IMR-90 (cell line): Measurements from ENCODE around the gene SLC7A10. TPM values are rescaled to one million over a fixed set of nuclear protein-coding genes. Genes with fewer than 3 reads are reported as not detected.

Source experiments
- ATAC-seq: fragments of 200-7000 bp; cut with Tn5 transposase; 2 replicates; pipeline ENCODE4 v1.9.1; 2020; ENCODE audit warnings: low read depth, mild to moderate bottlenecking, moderate library complexity
- BruUV-seq: library from RNA; stranded (reverse); fragments of 400-500 nt; replicated peaks from 2 replicates; lab custom pipeline; 2021; lab: Mats Ljungman, UMichigan
- CTCF ChIA-PET: fragments of 300-600 bp; formaldehyde crosslinking; extraction: SDS; loops from one replicate; lab custom pipeline; 2021; ENCODE audit warnings: antibody characterized with exemption; lab: Yijun Ruan, JAX
- POLR2A ChIA-PET: fragments of 300-600 bp; sonication (Branson Sonifier 250); formaldehyde crosslinking; loops from one replicate; lab custom pipeline; 2022; ENCODE audit warnings: antibody characterized with exemption; ENCODE audit not compliant: unreplicated experiment; lab: Charles Lee
- DNase-seq: peaks from one replicate; pipeline ENCODE4 v3.0.0; 2013
- H2AFZ ChIP-seq: replicated peaks from 2 replicates; pipeline ENCODE3; 2013; ENCODE audit warnings: low read length, mild to moderate bottlenecking; ENCODE audit not compliant: poor library complexity
- H2AK5ac ChIP-seq: 2 replicates; pipeline ENCODE4 v1.6.1; 2013; ENCODE audit warnings: low read depth, low read length, inconsistent platforms
- H2AK9ac ChIP-seq: replicated peaks from 2 replicates; pipeline ENCODE3; 2013; ENCODE audit warnings: mild to moderate bottlenecking, low read depth, low read length, moderate library complexity; ENCODE audit not compliant: poor library complexity
- H2BK120ac ChIP-seq: 2 replicates; pipeline ENCODE4 v1.6.1; 2013; ENCODE audit warnings: low read depth, low read length, inconsistent platforms
- H2BK15ac ChIP-seq: 3 replicates; pipeline ENCODE4 v1.6.1; 2013; ENCODE audit warnings: low read depth, low read length, inconsistent platforms
- H2BK20ac ChIP-seq: 2 replicates; pipeline ENCODE4 v1.6.1; 2013; ENCODE audit warnings: low read depth, mild to moderate bottlenecking, inconsistent platforms, low read length, moderate library complexity
- H2BK5ac ChIP-seq: 2 replicates; pipeline ENCODE4 v1.6.1; 2013; ENCODE audit warnings: mild to moderate bottlenecking, low read depth, low read length, inconsistent platforms; ENCODE audit not compliant: poor library complexity, severe bottlenecking
- H3K14ac ChIP-seq: replicated peaks from 2 replicates; pipeline ENCODE4 v1.6.1; 2013; ENCODE audit warnings: low read depth, low read length, inconsistent platforms
- H3K18ac ChIP-seq: 2 replicates; pipeline ENCODE4 v1.6.1; 2013; ENCODE audit warnings: low read depth, low read length, control low read depth
- H3K23ac ChIP-seq: 2 replicates; pipeline ENCODE4 v1.6.1; 2013; ENCODE audit warnings: low read depth, low read length, inconsistent platforms
- H3K27ac ChIP-seq: 2 replicates; pipeline ENCODE4 v1.5.1; 2013; ENCODE audit warnings: mild to moderate bottlenecking, control low read depth, low read length; ENCODE audit not compliant: insufficient read depth
- H3K27me3 ChIP-seq: 2 replicates; pipeline ENCODE4 v1.6.1; 2013; ENCODE audit warnings: low read length; ENCODE audit not compliant: control insufficient read depth, insufficient read depth
- H3K36me3 ChIP-seq: 2 replicates; pipeline ENCODE4 v1.6.1; 2013; ENCODE audit warnings: low read length, mixed read lengths; ENCODE audit not compliant: control insufficient read depth, insufficient read depth
- H3K4ac ChIP-seq: 2 replicates; pipeline ENCODE4 v1.6.1; 2013; ENCODE audit warnings: low read depth, low read length, inconsistent platforms
- H3K4me1 ChIP-seq: 2 replicates; pipeline ENCODE4 v1.6.1; 2013; ENCODE audit warnings: low read length, mixed read lengths; ENCODE audit not compliant: control insufficient read depth, insufficient read depth
- H3K4me2 ChIP-seq: 2 replicates; pipeline ENCODE4 v1.6.1; 2013; ENCODE audit warnings: low read depth, mild to moderate bottlenecking, control low read depth, low read length, moderate library complexity
- H3K4me3 ChIP-seq: 2 replicates; pipeline ENCODE4 v1.5.1; 2013; ENCODE audit warnings: low read depth, mild to moderate bottlenecking, control low read depth, low read length, moderate library complexity; ENCODE audit not compliant: insufficient read depth
- H3K56ac ChIP-seq: 2 replicates; pipeline ENCODE4 v1.6.1; 2013; ENCODE audit warnings: low read length, inconsistent platforms; ENCODE audit not compliant: insufficient read depth; ENCODE audit errors: extremely low read depth
- H3K79me1 ChIP-seq, 2 experiments: 2 replicates each; pipeline ENCODE4 v1.6.1; 2013; ENCODE audit warnings: low read length in 2 of 2, inconsistent platforms in 1 of 2, low read depth in 1 of 2
- H3K9ac ChIP-seq: 2 replicates; pipeline ENCODE4 v1.6.1; 2013; ENCODE audit warnings: low read depth, low read length, control low read depth
- H3K9me1 ChIP-seq: 2 replicates; pipeline ENCODE4 v1.6.1; 2013; ENCODE audit warnings: low read length, inconsistent platforms; ENCODE audit not compliant: insufficient read depth
- H3K9me3 ChIP-seq: 2 replicates; pipeline ENCODE4 v1.6.1; 2013; ENCODE audit warnings: low read length; ENCODE audit not compliant: control insufficient read depth, insufficient read depth
- H4K20me1 ChIP-seq: 2 replicates; pipeline ENCODE4 v1.6.1; 2013; ENCODE audit warnings: low read length, inconsistent platforms; ENCODE audit not compliant: insufficient read depth
- H4K5ac ChIP-seq: 2 replicates; pipeline ENCODE4 v1.6.1; 2013; ENCODE audit warnings: mild to moderate bottlenecking, low read depth, low read length, control low read depth
- H4K8ac ChIP-seq, 2 experiments: 2 replicates each; pipeline ENCODE4 v1.6.1; 2013; ENCODE audit warnings: low read depth in 2 of 2, low read length in 2 of 2, control low read depth in 1 of 2, inconsistent platforms in 1 of 2
- H4K91ac ChIP-seq: 2 replicates; pipeline ENCODE4 v1.6.1; 2013; ENCODE audit warnings: low read depth, low read length, inconsistent platforms; ENCODE audit not compliant: insufficient read depth
- CEBPB ChIP-seq: IDR thresholded peaks from 2 replicates; pipeline ENCODE4 v1.6.1; 2012; ENCODE audit warnings: low read depth, low read length, improper control_type of control experiment
- CHD1 ChIP-seq: IDR thresholded peaks from 2 replicates; pipeline ENCODE4 v1.6.1; 2012; ENCODE audit warnings: low read depth, low read length, improper control_type of control experiment
- ELK1 ChIP-seq: fragments of 150-350 bp; IDR thresholded peaks from 2 replicates; pipeline ENCODE4 v1.6.1; 2016; ENCODE audit warnings: low read depth, mild to moderate bottlenecking, low read length, moderate library complexity, borderline replicate concordance
- FOS ChIP-seq: fragments of 150-350 bp; IDR thresholded peaks from 2 replicates; pipeline ENCODE4 v1.6.1; 2016; ENCODE audit warnings: low read depth, low read length
- MAFK ChIP-seq: IDR thresholded peaks from 2 replicates; pipeline ENCODE4 v1.6.1; 2012; ENCODE audit warnings: low read depth, low read length, improper control_type of control experiment
- MXI1 ChIP-seq: IDR thresholded peaks from 2 replicates; pipeline ENCODE4 v1.6.1; 2012; ENCODE audit warnings: low read depth, mild to moderate bottlenecking, low read length, moderate library complexity, borderline replicate concordance
- NFE2L2 ChIP-seq: fragments of 150-350 bp; IDR thresholded peaks from 2 replicates; pipeline ENCODE4 v1.6.1; 2016; ENCODE audit warnings: low read depth, mild to moderate bottlenecking, low read length
- POLR2A ChIP-seq: IDR thresholded peaks from 2 replicates; pipeline ENCODE4 v1.6.1; 2012; ENCODE audit warnings: mild to moderate bottlenecking, low read depth, low read length
- RCOR1 ChIP-seq: IDR thresholded peaks from 2 replicates; pipeline ENCODE4 v1.6.1; 2012; ENCODE audit warnings: mild to moderate bottlenecking, low read length, improper control_type of control experiment; ENCODE audit not compliant: insufficient replicate concordance
- RFX5 ChIP-seq: IDR thresholded peaks from 2 replicates; pipeline ENCODE4 v1.8.0; 2012; ENCODE audit warnings: low read depth, mild to moderate bottlenecking, low read length, moderate library complexity
- SMC3 ChIP-seq: fragments of 150-350 bp; IDR thresholded peaks from 2 replicates; pipeline ENCODE4 v1.6.1; 2016; ENCODE audit warnings: low read depth, mild to moderate bottlenecking, antibody characterized with exemption, low read length, moderate library complexity
- WGBS, 2 experiments: methylation state at CpG; one replicate each; pipeline versions ENCODE4 v1.1.5 to v1.1.7; 2013; ENCODE audit warnings: missing lambda C conversion rate in 2 of 2; ENCODE audit not compliant: insufficient read length in 1 of 2; ENCODE audit errors: extremely low coverage in 2 of 2; 5-methylcytosine and 5-hydroxymethylcytosine counted together
- dilution Hi-C: fragments of 300-500 bp; cut with HindIII; formaldehyde crosslinking; loops from one replicate; pipeline ENCODE4 v1.14.3; 2018; ENCODE audit warnings: low sequenced_read_pairs; ENCODE audit not compliant: unreplicated experiment
- in situ Hi-C: fragments of 300-500 bp; cut with MboI; formaldehyde crosslinking; loops from 3 replicates; pipeline ENCODE4 v1.14.3; 2019; ENCODE audit warnings: low sequenced_read_pairs, inconsistent platforms, mixed read lengths
- intact Hi-C: fragments of 100-400 bp; cut with micrococcal nuclease; formaldehyde crosslinking; loops from 2 replicates; pipeline ENCODE4 v1.10.0; 2022
- polyA plus RNA-seq, 3 experiments: library from polyadenylated mRNA; depleted of rRNA; stranded (reverse); fragments of >200 nt; gene quantifications; 2 replicates each; pipeline ENCODE4 v1.2.3, GENCODE V29; 2012; ENCODE audit warnings: low replicate concordance in 1 of 3
- total RNA-seq: library from RNA; depleted of rRNA; stranded (reverse); fragments of >200 nt; gene quantifications from 2 replicates; pipeline ENCODE4 v1.2.3, GENCODE V29; 2012
- TF ChIP-seq, protein P1 (sequence below): conservative IDR thresholded peaks from 2 replicates; pipeline ENCODE4 v1.5.1; 2012; ENCODE audit warnings: mild to moderate bottlenecking, low read depth, low read length, improper control_type of control experiment

SLC7A10 gene
- total and polyA plus RNA-seq, 2 of the 4 experiments (the other 2 are of a cell fraction): not detected

- Histone ChIP-seq H3K9ac (no peak overlapping the region), H2AK5ac (no peak overlapping the region), H3K14ac (no peak overlapping the region), H3K79me1 (no peaks in the 10 kb centered on the region), H3K4me3 (no peak overlapping the region), H2AK9ac (no peak overlapping the region), H4K91ac (no peak overlapping the region), H3K27ac (no peak overlapping the region), H3K9me3 (no peaks in the 10 kb centered on the region), H4K5ac (no peak overlapping the region), H3K4ac (no peak overlapping the region), H4K20me1 (no peaks in the 10 kb centered on the region), H4K8ac (no peak overlapping the region), H3K4me2 (no peak overlapping the region), H2BK120ac (no peak overlapping the region), H3K27me3 (peaks cover 10% of the 10 kb centered on the region), H3K9me1 (0 out of 2 replicates have a peak, but pooled peaks cover 12% of the 10 kb centered on the region), H3K36me3 (no peaks in the 10 kb centered on the region), H3K4me1 (no peaks in the 10 kb centered on the region), H3K18ac (no peak overlapping the region), H2AFZ (no peak overlapping the region), H3K56ac (no peak overlapping the region), H2BK20ac (no peak overlapping the region), H3K23ac (no peak overlapping the region), H2BK5ac (no peak overlapping the region), H2BK15ac (no peak overlapping the region)
- dilution Hi-C loops: no loop called here
- ATAC-seq (no peak), DNase-seq (no peak)
- ChIA-PET CTCF (interaction anchor here (0.5 kb wide), 1 partner anchor 796 kb away, joined by 6 read pairs; no protein-coding TSS in a partner anchor), POLR2A (no interaction called here)
- intact Hi-C loops: no loop called here
- no peak for TF ChIP-seq RCOR1
- TF ChIP-seq MXI1: no peak
- TF ChIP-seq MAFK: no peak
- TF ChIP-seq, protein P1, sequence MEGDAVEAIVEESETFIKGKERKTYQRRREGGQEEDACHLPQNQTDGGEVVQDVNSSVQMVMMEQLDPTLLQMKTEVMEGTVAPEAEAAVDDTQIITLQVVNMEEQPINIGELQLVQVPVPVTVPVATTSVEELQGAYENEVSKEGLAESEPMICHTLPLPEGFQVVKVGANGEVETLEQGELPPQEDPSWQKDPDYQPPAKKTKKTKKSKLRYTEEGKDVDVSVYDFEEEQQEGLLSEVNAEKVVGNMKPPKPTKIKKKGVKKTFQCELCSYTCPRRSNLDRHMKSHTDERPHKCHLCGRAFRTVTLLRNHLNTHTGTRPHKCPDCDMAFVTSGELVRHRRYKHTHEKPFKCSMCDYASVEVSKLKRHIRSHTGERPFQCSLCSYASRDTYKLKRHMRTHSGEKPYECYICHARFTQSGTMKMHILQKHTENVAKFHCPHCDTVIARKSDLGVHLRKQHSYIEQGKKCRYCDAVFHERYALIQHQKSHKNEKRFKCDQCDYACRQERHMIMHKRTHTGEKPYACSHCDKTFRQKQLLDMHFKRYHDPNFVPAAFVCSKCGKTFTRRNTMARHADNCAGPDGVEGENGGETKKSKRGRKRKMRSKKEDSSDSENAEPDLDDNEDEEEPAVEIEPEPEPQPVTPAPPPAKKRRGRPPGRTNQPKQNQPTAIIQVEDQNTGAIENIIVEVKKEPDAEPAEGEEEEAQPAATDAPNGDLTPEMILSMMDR: no peak
- TF ChIP-seq POLR2A: no peak
- TF ChIP-seq SMC3: no peak
- no peak for TF ChIP-seq ELK1
- TF ChIP-seq CHD1: no peak
- no peak for TF ChIP-seq CEBPB
- TF ChIP-seq FOS: no peak
- no peak for TF ChIP-seq NFE2L2
- no peak for TF ChIP-seq RFX5
- BruUV-seq: no TSS peak
- in situ Hi-C loops: no loop called here
- WGBS, 2 experiments: 39% methylated on average over 5 of the region's 17 CpGs; no CpG with 5 or more reads in 1 of the 2 experiments
Observed at GRCh38 chr19:33251526-33252090, 26.0 kb upstream of the SLC7A10 start.
